Daoy (cell line): ENCODE data around the gene ELP4. TPM values are rescaled to one million over a fixed set of nuclear protein-coding genes. Genes with fewer than 3 reads are reported as not detected.
"Not testable (repeated sequence)": the region's sequence is repeated elsewhere in the genome, so short reads cannot be mapped to it uniquely, and the experiment has no call there.

Experiments used
- DNase-seq: peaks from one replicate; pipeline ENCODE4 v3.0.0-alpha.2; 2015; ENCODE audit warnings: low read depth
- total RNA-seq: library from RNA; depleted of rRNA; stranded (reverse); fragments of >200 nt; shearing (Covaris generic); gene quantifications from 2 replicates; pipeline ENCODE4 v1.2.3, GENCODE V29; 2014; rRNA removed

Gene ELP4, protein sequence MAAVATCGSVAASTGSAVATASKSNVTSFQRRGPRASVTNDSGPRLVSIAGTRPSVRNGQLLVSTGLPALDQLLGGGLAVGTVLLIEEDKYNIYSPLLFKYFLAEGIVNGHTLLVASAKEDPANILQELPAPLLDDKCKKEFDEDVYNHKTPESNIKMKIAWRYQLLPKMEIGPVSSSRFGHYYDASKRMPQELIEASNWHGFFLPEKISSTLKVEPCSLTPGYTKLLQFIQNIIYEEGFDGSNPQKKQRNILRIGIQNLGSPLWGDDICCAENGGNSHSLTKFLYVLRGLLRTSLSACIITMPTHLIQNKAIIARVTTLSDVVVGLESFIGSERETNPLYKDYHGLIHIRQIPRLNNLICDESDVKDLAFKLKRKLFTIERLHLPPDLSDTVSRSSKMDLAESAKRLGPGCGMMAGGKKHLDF
- 24.1 and 28.9 TPM in 2 replicates for total RNA-seq

- peak; percentile 96 for DNase-seq
These were observed at the start of gene ELP4, which contains the start of gene IMMP1L for GRCh38 chr11:31509429-31510345. Gene ELP4, plus strand, starts transcription at chr11:31509767. Its CDS starts 18 bp downstream, at chr11:31509785. Gene IMMP1L, minus strand, starts transcription at chr11:31509622. Its CDS starts 46,346 bp downstream, at chr11:31463276.

DNA sequence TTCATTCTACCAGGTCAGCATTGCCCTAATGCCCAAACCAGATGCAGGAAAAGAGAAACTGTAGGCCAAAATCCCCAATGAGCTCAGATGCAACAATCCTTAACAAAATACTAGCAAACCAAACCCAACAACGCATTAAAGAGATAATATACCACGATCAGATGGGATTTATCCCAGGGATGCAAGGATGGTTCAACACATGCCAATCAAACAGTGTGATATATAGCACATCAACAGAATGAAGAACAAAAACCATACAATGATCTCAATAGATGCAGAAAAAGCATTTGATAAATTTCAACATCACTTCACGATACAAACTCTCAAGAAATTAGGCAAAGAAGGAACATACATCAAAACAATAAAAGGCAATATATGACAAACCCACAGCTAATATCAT is 45.1 kb upstream of the ELP4 start:
- DNase-seq, result no peak

DNA sequence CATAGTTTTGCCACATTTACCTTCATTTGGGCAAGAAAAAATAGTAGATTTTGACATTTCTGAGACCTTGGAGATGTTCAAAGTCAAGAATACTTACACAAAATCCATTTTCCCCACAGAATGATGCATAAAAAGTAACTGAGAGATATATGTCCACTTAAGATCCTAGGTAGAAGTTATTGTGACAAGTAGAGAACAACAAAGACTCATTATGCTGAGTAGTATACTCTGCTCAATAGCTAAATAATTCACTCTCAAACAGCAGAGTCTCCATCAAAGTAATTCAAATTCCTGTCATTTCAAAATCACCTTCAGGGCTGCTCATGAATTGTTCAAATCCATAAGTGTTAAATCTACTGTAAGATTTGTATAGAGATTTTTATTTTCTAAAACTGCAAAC is 35.5 kb upstream of the ELP4 start:
- no peak for DNase-seq

DNA sequence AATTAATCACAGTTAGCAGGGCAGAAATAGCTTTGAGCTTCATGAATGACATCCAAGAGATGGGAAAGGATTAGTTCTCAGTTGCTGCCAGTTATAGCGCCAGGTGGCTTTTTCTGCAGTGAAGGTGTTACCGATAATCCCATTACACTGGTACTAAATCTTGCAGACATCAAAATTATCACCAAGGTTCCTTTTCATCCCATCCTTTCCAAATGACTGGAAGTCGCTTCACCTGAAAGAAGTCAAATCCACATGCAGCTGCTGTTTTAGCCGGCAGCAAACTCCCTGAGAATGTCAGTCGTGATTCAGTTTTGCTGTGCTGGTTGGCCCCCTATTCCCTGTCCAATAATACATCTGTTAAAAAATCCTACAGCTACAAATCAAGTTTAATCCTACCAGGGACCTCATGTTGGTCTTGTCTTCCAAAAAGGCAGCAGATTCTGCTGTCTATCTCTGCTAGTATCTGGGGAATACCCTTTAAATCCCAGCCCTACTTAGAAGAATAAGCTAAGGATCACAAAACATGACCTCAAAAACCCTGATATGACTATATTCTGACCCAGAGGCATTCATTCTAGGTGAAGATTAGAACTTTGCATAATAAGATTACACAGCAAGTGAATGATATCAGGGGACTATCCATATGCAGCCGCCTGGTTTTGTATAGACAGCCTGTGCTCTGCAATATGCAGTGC is 31.9 kb upstream of the ELP4 start:
- DNase-seq, result no peak

- DNase-seq, result no peak
These were observed 31.4 kb upstream of the ELP4 start for GRCh38 chr11:31478223-31478590.

GRCh38 chr11:31479066-31479465 is 30.5 kb upstream of the ELP4 start:
- no peak for DNase-seq

DNA sequence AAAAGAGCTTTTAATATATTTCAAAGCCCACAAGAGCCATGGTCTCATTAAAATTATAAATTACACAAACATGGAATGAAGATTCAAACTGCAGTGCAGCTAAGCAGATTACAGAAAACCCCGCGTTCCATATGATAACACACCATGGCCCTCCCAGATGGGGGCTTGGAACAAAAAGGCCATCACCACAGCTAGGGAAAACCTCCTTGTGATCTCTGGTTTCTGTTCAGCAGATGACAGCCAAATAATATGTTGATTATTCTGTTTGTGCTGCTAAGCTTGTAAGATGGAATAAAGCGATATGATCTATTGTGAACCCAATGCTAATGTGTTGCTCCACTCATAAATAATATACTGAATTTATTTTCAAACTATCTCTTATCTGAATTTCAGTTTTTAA is 28.6 kb upstream of the ELP4 start:
- no peak for DNase-seq

- DNase-seq, result no peak
These were observed 25.1 kb upstream of the ELP4 start for GRCh38 chr11:31484497-31484896.

- DNase-seq, result peak; percentile 28
These were observed 21.7 kb upstream of the ELP4 start for GRCh38 chr11:31487848-31488247.

- DNase-seq, result no peak
These were observed 17.1 kb upstream of the ELP4 start for GRCh38 chr11:31492320-31492913.

DNA sequence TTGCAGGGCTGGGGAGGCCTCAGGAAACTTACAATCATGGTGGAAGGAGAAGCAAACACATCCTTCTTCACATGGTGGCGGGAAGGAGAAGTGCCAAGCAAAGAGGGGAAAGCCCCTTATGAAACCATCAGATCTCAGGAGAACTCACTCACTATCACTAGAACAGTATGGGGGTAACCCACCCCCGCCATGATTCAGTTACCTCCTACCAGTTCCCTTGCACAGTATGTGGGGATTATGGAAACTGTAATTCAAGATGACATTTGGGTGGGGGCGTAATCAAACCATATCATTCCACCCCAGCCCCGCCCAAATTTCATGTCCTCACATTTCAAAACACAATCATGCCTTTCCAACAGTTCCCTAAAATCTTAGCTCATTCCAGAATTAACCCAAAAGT is 16.3 kb upstream of the ELP4 start:
- DNase-seq, result no peak

DNA sequence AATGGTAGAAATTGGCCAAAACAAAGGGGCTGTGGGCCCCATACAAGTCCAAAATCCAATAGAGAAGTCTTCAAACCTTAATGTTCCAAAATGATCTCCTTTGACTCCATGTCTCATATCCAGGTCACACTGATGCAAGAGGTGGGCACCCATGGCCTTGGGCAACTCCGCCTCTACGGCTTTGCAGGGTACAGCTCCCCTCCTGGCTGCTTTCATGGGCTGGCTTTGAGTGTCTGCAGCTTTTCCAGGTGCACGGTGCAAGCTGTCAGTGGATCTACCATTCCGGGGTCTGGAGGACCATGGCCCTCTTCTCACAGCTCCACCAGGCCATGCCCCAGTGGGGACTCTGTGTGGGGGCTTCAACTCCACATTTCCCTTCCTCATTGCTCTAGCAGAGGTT is 15.8 kb upstream of the ELP4 start:
- not testable (repeated sequence) for DNase-seq

- DNase-seq, result no peak
These were observed 9.9 kb upstream of the ELP4 start for GRCh38 chr11:31499576-31500178.

DNA sequence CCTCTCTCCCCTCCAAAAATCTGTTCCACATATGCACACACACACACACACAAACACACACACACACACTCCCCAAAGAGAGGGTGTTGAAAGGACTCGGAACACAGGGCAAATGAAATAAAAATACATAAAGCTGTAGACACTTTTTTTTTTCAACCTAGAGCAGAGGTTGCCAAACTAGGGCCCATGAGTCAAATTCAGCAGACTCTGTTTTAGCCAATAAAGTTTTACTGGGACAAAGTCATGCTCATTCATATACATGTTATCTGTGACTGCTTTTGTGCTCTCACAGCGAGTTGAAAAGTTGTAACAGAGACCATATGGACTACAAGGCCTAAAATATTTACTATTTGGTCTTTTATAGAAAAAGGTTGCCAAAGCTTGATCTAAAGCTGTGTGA is 9.0 kb upstream of the ELP4 start:
- no peak for DNase-seq

DNA sequence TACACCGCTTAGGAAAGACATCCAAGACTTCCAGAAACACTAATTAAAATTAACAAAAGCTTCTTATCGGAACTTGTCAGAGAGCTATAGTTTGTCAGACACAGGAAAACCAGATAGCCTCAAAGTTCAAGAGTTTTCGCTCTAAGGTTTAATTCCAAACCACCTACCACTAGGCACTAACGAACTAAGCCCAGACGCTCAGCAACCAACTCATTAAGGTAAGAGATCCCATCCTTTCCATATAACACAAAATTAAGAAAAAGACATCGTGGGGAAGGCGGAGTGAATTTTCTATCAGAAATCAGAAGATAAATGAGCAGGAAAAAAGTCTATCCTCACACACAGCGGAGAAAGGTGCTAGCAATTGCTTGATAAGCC is 527 bp upstream of the ELP4 start:
- DNase-seq, result no peak

DNA sequence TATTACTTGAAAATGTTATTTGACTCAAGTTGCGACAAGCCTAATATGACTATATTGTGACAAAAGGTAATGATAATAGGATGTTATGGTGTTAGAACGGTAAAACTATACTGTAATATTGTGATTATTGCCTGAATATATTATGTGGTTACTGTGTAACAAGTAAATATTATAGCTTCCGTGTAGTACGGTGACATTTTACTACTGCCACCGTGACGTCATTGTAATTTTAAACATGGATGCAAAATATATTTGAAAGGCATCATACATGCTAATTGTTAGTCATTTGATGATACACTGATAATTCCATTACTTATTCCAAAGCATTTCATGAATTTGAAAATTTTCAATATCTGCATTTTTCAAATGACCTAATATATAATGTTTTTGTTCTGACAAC is 2.5 kb downstream of the ELP4 start:
- no peak for DNase-seq

DNA sequence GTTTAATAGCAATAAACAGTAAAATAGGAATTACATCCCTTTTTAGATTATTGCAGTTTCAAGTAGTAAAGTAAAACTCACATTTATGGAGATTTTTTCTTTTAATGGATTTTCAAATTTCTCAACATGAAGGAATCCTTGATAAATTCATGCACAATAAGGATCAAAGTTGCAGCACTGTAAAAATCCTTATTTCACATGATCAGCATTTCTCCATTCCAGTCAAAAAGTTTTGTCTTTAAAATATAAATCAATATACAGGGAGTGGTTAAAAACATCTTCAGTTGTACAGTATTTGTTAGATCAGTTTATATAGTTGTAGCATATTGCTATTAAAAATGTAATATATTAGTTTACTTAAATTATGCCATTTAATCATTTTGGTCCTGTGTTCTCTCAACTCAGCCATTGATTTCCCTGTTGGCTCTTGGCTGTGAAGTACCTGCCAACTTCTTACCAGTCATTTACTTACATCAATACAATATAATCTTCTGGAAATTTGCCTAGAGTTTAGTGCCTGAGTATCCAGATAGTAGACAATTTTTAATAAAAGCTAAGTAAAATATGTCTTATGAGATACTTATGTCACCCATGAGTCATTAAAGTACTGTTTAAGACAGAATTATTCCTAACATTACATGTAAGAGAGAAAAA is 12.1 kb downstream of the ELP4 start:
- no peak for DNase-seq

- no peak for DNase-seq
These were observed 19.6 kb downstream of the ELP4 start for GRCh38 chr11:31529189-31529588.

DNA sequence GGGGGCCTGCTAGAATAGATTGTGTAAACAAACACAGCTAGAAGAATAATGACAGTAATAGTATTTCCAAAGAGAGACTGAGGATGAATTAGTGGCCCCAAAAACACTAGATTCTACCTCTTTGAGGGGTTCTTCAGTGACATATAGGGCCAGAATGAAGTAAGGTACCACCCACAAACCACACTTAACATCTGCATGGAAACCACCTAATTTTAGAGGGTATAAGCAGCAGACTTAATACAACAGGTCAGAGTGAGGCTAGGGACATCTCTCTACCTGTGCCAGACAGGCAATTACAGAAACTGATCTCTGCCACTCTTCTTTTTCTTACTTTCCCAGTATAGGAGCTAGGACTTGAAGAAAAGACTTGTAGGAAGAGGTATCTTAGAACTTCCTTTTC is 20.1 kb downstream of the ELP4 start:
- DNase-seq, result no peak

DNA sequence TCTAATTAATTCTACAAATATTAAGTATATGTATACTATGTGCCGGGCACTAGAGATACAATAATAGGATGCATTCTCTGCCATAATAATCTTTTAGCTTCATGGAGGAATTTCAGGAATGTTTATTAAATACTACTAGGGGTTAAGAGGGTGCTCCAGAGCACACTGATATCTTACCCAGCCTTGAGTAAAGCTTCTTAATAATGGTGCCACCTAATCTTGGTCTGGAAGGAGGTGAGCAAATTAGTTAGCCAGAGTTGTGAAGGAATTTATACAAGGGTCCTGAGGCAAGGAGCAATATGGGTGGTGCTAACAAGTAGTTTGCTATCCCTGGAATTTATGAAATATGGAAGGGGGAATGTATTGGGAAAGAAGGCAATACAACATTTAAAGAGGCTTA is 21.7 kb downstream of the ELP4 start:
- no peak for DNase-seq

- DNase-seq, result no peak
These were observed 25.9 kb downstream of the ELP4 start for GRCh38 chr11:31535479-31535878.
